ENCODE data around the gene ROS1. TPM values are rescaled to one million over a fixed set of nuclear protein-coding genes. Genes with fewer than 3 reads are reported as not detected.

ROS1 gene
- polyA plus RNA-seq, 3 donors = not detected

GRCh38 chr6:117264692-117265409 is 160.9 kb downstream of the ROS1 start:
- 0% methylated on average over 35 of the region's 39 CpGs for WGBS (ENCODE audit: insufficient coverage)
- H3K9ac ChIP-seq (ENCODE audit: insufficient read depth, low read length, poor library complexity, severe bottlenecking) = no peak overlapping the region
- no peak for DNase-seq
- peaks cover 9% of the 10 kb centered on the region for H3K4me1 Mint-ChIP-seq
- no peaks in the 10 kb centered on the region for H4K20me1 ChIP-seq (ENCODE audit: insufficient read depth, low read length)
- peaks cover 5 to 41% of the 10 kb centered on the region in 2 donors for H3K9me3 ChIP-seq (replicated peaks in 1 of 2; ENCODE audit: control insufficient read depth in 1 of 2, insufficient read depth in 1 of 2, low read length in 2 of 2)
- H3K79me2 ChIP-seq (ENCODE audit: insufficient read depth, low read length) = no peaks in the 10 kb centered on the region
- no peak for TF ChIP-seq CTCF (IDR thresholded peaks at IDR 0.05)
- peaks cover 0 to 3% of the 10 kb centered on the region in 2 donors for H3K4me1 ChIP-seq (ENCODE audit: control insufficient read depth in 1 of 2, insufficient read depth in 2 of 2, low read length in 2 of 2)
- no peak overlapping the region for H3K4me3 ChIP-seq (replicated peaks in 1 of 3; ENCODE audit: low read depth in 2 of 3, low read length in 3 of 3)
- peak overlapping the region; percentile 16 for H3K4me2 ChIP-seq (replicated peaks; ENCODE audit: extremely low read depth, low read length, poor library complexity, severe bottlenecking)
- no peak overlapping the region for H3K27ac Mint-ChIP-seq
- no peak overlapping the region for H2AFZ ChIP-seq (ENCODE audit: insufficient read depth, low read depth, low read length, poor library complexity, severe bottlenecking)
- H3K36me3 Mint-ChIP-seq = peaks cover 0 to 2% of the 10 kb centered on the region in 2 donors
- H3K9me3 Mint-ChIP-seq = peaks cover 2 to 44% (median 21%) of the 10 kb centered on the region in 7 donors
- intact Hi-C loops (cut with micrococcal nuclease) = no loop called here
- peaks cover 76 to 95% of the 10 kb centered on the region in 2 donors for H3K27me3 ChIP-seq (ENCODE audit: control insufficient read depth in 2 of 2, insufficient read depth in 2 of 2, low read length in 2 of 2)
- H3K36me3 ChIP-seq (replicated peaks in 1 of 2; ENCODE audit: control insufficient read depth in 1 of 2, insufficient read depth in 2 of 2, low read length in 2 of 2) = no peaks in the 10 kb centered on the region
- peak overlapping the region; percentile 51 to 83 for H3K4me3 Mint-ChIP-seq
- no peak overlapping the region for H3K27ac ChIP-seq (ENCODE audit: low read depth in 1 of 2, low read length in 2 of 2)
- peaks cover 74 to 83% (median 82%) of the 10 kb centered on the region in 3 donors for H3K27me3 Mint-ChIP-seq (ENCODE audit: low read depth in 3 of 3)

- no peak overlapping the region for H3K27ac ChIP-seq (ENCODE audit: low read depth in 1 of 2, low read length in 2 of 2)
- peaks cover 5 to 37% of the 10 kb centered on the region in 2 donors for H3K9me3 ChIP-seq (replicated peaks in 1 of 2; ENCODE audit: control insufficient read depth in 1 of 2, insufficient read depth in 1 of 2, low read length in 2 of 2)
- H3K9me3 Mint-ChIP-seq = peaks cover 2 to 42% (median 21%) of the 10 kb centered on the region in 7 donors
- 0% methylated on average over 4 of the region's 8 CpGs for WGBS (ENCODE audit: insufficient coverage)
- H3K79me2 ChIP-seq (ENCODE audit: insufficient read depth, low read length) = no peaks in the 10 kb centered on the region
- H3K27me3 Mint-ChIP-seq (ENCODE audit: low read depth in 3 of 3) = peaks cover 68 to 78% (median 77%) of the 10 kb centered on the region in 3 donors
- H3K4me1 Mint-ChIP-seq = peaks cover 9% of the 10 kb centered on the region
- H3K4me2 ChIP-seq (replicated peaks; ENCODE audit: extremely low read depth, low read length, poor library complexity, severe bottlenecking) = no peak overlapping the region
- H2AFZ ChIP-seq (ENCODE audit: insufficient read depth, low read depth, low read length, poor library complexity, severe bottlenecking) = no peak overlapping the region
- no peaks in the 10 kb centered on the region for H4K20me1 ChIP-seq (ENCODE audit: insufficient read depth, low read length)
- H3K27me3 ChIP-seq (ENCODE audit: control insufficient read depth in 2 of 2, insufficient read depth in 2 of 2, low read length in 2 of 2) = peaks cover 71 to 93% of the 10 kb centered on the region in 2 donors
- H3K36me3 Mint-ChIP-seq = no peaks in the 10 kb centered on the region
- intact Hi-C loops (cut with micrococcal nuclease) = no loop called here
- H3K9ac ChIP-seq (ENCODE audit: insufficient read depth, low read length, poor library complexity, severe bottlenecking) = no peak overlapping the region
- DNase-seq = no peak
- peaks cover 0 to 3% of the 10 kb centered on the region in 2 donors for H3K4me1 ChIP-seq (ENCODE audit: control insufficient read depth in 1 of 2, insufficient read depth in 2 of 2, low read length in 2 of 2)
- no peaks in the 10 kb centered on the region for H3K36me3 ChIP-seq (replicated peaks in 1 of 2; ENCODE audit: control insufficient read depth in 1 of 2, insufficient read depth in 2 of 2, low read length in 2 of 2)
- H3K4me3 ChIP-seq (replicated peaks in 1 of 3; ENCODE audit: low read depth in 2 of 3, low read length in 3 of 3) = no peak overlapping the region
- TF ChIP-seq CTCF (IDR thresholded peaks at IDR 0.05) = no peak
- H3K27ac Mint-ChIP-seq = peak overlapping the region in 1 of 7 donors; percentile 37
- peak overlapping the region in 1 of 2 donors; percentile 83 for H3K4me3 Mint-ChIP-seq
These were observed 161.4 kb downstream of the ROS1 start for GRCh38 chr6:117264369-117264691.

Measured in CD14-positive monocyte (primary cell).